ENCODE data around the gene RBFOX1. TPM values are rescaled to one million over a fixed set of nuclear protein-coding genes. Genes with fewer than 3 reads are reported as not detected.

The RBFOX1 gene
- total RNA-seq, 1 experiment from 2014 or later = not detected

- no peak for DNase-seq (ENCODE audit: low read depth)
Observed at GRCh38 chr16:7419441-7419840, 86.8 kb downstream of the RBFOX1 start.

- DNase-seq (ENCODE audit: low read depth) = no peak
Observed at GRCh38 chr16:7420079-7420478, 87.4 kb downstream of the RBFOX1 start.

- no peak for DNase-seq (ENCODE audit: low read depth)
Observed at GRCh38 chr16:7420843-7421242, 88.2 kb downstream of the RBFOX1 start.

DNA sequence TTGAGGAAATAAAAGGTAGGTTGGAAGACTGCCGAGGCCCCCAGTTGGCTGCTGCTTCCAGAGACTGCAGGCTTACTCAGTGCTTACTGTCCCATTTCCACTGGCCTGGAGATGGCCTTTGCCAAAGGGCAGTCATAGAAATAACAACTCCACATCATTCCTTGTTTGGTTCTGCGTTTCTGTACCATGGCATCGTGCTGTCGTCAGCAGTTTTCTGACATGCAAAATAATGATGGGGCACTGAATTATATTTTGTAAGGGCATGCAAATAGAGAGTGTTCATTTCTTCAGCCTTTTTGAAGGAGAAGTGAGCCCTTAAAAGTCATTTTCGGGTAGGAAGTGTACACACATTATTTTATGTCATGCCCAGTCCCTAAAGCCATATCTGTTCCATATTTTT lies 88.9 kb downstream of the RBFOX1 start:
- DNase-seq (ENCODE audit: low read depth) = no peak

DNA sequence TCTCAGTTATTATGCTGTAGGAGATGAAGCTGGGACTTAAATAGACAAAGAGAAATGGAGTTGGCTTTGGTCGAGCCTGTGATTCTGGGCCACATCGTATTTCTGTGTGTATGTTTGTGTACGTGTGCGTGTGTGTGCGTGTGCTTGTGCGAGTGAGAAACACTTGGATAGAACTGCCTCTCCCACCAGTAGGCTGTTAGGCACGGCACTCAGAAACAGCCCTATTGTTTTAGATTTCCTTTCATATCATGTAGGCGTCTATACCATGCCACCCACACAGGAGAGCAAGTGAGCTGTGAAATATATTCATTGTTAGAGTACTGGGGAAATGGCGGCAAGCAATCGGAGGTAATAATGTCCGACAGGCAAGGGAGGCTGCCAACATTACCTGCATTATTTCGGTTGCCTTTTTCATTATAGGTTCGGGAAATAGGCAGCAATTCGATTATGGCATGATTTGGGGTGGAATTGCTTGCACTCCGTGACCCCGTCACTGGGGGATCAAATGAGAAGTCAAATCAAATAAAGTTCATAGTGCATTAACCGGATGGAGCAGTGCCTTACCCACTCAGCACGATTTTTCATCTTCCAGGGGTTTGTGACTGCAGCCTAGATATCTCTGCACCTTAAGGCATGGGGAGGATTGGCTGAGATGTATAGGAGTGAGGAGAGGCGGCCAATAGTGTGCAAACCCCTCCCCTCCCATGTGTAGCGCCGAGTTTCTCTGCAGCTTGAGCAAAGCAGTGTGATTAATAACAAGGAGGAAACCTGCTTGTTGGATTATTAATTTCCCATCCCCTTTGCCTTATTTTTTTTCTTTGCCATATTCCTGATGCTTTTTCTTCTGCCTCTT lies 89.6 kb downstream of the RBFOX1 start:
- DNase-seq (ENCODE audit: low read depth) = no peak

- no peak for DNase-seq (ENCODE audit: low read depth)
Observed at GRCh38 chr16:7423434-7424044, 90.9 kb downstream of the RBFOX1 start.

DNA sequence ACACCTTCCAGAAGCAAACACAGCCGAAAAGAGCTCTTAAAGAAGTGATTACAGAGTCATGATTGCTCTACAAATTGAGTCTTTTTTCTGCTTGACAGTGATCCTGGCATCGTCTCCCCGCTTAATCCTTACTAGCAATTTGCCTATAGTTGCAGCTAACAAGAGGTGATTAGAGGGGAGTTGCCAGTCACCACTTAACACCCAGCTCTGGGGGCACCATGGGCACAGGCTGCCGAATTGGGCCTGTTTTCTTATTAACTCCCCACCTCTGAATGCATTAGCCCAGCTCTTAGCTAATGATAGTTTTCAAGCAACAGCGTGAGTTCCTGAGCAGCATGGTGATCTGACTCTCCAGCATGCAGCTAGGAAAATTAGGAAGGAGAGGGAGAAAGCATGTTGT lies 93.5 kb downstream of the RBFOX1 start:
- no peak for DNase-seq (ENCODE audit: low read depth)

DNA sequence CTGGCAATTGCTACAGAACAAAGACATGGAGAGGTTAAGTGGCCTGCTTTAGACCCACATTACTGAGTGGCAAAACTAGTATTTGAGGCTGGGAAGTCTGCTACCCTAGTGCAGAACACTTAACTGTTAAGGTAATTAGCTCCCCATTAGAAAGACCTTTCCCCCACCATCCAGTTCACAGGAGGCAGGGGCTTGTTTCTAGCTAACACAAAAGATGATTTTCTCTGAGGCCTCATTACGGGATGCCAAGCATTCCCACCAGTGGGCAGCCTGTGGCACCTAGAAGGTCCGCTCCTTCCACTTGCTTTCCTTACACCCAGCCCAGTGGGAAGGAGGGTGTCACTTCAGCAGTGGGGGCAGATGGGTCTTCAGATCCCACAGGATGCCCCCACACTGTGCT lies 99.1 kb downstream of the RBFOX1 start:
- no peak for DNase-seq (ENCODE audit: low read depth)

DNA sequence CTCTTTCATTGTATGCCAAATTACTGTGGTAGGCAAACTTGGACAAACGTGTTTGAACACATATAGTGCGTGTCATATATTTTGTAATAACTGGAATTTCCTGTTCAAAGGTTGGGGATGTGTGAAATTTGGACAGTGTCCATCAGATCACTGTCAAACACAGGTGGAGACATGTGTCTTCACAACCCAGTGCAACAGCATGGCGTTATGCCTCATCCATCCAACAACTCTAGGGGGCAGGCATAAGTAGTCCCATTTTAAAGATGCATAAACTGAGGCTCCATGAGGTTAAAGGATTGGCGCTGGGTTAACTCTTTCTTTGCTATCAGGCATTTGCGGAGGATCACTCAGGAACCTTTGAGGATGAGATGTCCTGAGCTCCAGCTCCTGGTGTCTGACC lies 103.7 kb downstream of the RBFOX1 start:
- no peak for DNase-seq (ENCODE audit: low read depth)

DNA sequence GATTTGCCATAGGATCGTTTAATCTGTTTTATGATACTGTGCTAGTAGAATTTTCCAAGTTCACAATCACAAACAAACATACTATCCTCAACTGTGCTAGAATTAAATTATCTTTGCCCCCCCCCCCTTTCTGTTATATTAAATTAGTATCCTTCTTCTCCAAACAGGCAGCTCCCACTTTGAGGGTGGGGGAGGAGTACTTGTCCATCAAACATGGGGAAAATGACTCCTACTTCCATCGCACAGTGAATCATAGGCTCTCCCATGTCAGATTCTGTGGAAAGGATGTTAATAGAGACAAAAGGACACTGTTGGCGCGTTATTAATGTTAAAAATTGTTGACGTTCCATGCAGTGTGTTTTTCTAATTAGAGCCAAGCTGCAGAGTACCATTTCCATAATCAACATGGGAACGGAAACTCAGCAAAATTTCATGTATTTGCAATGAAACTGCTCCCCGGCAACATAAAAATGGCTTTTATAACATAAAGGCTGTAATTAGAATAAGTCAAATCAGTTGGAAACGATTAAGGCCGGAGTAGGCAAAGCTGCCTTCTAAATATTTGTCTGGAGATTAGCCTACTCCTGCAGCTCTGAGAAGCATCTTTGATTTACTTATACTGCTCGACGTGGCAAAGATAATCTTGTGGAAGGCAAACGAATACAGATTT lies 104.6 kb downstream of the RBFOX1 start:
- DNase-seq (ENCODE audit: low read depth) = no peak

DNA sequence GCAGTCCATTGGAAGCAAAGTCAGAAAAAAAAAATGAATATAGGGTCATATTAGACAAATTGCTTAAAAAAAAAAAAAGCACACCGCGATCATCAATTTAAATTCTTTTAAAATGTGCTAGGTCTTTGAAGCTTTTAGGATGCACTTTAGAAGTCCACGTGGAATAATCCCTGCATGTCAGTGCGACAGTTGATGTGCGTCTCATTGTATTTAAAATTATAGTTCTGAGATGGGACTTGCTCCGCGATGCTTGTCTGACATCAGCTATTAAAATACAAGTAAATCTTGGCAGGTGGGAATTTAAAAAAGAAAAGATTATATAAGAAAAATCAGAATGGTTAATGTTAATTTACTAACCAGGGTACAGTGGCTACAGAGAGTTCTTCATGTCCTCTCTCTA lies 105.2 kb downstream of the RBFOX1 start:
- no peak for DNase-seq (ENCODE audit: low read depth)

DNA sequence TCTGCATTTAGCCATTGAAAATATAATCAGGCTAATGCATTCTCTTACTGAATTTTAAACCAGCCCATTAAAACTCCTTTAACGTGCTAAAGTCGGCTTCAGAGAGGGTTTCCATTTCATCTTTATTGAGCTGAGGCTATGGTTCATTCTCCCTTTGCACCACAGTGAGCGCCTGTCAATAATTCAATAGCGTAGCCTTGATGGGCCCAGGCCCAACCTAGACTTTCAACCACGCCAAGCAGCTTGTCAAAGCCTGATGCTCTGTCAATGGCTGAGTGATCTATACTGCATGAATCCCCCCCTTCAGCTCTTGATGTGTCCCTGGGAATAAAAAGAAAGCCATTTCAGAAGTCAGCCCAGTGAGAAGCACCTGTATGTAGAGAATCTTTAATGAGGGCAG lies 106.0 kb downstream of the RBFOX1 start:
- no peak for DNase-seq (ENCODE audit: low read depth)

GRCh38 chr16:7439518-7439917 lies 106.9 kb downstream of the RBFOX1 start:
- DNase-seq (ENCODE audit: low read depth) = no peak

DNA sequence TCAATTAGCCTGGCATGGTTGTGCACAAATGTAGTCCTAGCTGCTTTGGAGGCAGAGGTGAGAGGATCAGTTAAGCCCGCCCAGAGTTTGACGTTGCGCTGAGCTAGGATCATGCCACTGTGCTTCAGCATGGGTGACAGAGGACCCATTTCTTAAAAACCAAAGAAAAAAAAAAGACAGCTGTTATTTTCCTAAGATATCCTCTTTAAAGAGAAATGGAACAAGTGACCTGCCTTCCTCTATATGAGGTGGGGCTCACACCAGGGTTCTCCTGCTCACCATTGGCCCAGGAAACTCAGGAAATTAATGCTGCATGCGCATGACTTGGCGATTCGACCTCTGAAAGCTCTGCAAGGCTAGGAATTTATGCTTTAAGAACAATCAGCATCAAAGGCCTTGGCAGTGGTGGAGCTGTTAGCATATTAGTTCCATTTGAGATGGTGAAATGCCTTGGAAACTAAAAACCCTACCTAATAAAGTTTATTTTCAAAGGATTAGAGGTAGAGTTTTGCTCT lies 108.3 kb downstream of the RBFOX1 start:
- no peak for DNase-seq (ENCODE audit: low read depth)

GRCh38 chr16:7442050-7442449 lies 109.4 kb downstream of the RBFOX1 start:
- no peak for DNase-seq (ENCODE audit: low read depth)

DNA sequence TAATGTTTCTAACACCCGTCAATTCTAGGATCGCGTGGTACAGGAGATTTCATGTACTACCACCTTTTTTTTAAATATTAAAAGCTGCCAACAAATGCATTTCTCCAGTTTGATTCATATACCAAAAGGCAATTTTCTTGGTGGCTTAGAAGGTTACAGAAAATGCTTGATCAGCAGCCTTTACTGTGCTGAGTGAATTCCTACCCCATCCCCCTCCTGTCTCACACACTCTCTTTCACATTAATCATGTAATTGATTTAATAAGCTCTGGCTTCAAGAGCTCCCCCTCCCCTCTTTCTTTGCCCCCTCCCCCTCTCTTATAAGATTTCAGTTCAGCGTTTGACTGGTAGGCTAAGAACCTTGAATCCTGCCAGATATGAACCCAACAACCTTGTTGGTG lies 110.5 kb downstream of the RBFOX1 start:
- DNase-seq (ENCODE audit: low read depth) = no peak

GRCh38 chr16:7443648-7444365 lies 111.2 kb downstream of the RBFOX1 start:
- no peak for DNase-seq (ENCODE audit: low read depth)

GRCh38 chr16:7449306-7449705 lies 116.7 kb downstream of the RBFOX1 start:
- DNase-seq (ENCODE audit: low read depth) = no peak

GRCh38 chr16:7449808-7450207 lies 117.2 kb downstream of the RBFOX1 start:
- DNase-seq (ENCODE audit: low read depth) = no peak

- no peak for DNase-seq (ENCODE audit: low read depth)
Observed at GRCh38 chr16:7450440-7450839, 117.8 kb downstream of the RBFOX1 start.

- no peak for DNase-seq (ENCODE audit: low read depth)
Observed at GRCh38 chr16:7452090-7452489, 119.4 kb downstream of the RBFOX1 start.

GRCh38 chr16:7456211-7456610 lies 123.6 kb downstream of the RBFOX1 start:
- DNase-seq (ENCODE audit: low read depth) = no peak

All from HT1080 (cell line).